ENCODE results near the gene LYVE1.

DNA sequence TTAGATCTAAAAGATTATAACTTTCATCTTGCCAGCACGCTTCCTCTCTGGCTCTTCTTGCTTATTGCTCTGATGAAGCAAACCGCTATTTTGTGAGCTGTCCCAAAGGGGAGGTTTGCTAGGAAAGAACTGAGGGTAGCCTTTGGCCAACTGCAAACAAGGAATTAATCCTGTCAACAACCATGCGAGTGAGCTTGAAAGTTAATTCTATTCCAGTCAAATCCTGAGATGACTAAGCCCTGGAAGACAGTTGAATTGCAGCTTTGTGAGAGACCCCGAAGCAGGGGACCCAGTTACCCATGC lies 17.2 kb downstream of the LYVE1 start:
- TF ChIP-seq, protein P1, sequence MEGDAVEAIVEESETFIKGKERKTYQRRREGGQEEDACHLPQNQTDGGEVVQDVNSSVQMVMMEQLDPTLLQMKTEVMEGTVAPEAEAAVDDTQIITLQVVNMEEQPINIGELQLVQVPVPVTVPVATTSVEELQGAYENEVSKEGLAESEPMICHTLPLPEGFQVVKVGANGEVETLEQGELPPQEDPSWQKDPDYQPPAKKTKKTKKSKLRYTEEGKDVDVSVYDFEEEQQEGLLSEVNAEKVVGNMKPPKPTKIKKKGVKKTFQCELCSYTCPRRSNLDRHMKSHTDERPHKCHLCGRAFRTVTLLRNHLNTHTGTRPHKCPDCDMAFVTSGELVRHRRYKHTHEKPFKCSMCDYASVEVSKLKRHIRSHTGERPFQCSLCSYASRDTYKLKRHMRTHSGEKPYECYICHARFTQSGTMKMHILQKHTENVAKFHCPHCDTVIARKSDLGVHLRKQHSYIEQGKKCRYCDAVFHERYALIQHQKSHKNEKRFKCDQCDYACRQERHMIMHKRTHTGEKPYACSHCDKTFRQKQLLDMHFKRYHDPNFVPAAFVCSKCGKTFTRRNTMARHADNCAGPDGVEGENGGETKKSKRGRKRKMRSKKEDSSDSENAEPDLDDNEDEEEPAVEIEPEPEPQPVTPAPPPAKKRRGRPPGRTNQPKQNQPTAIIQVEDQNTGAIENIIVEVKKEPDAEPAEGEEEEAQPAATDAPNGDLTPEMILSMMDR (IDR thresholded peaks at IDR 0.05): no peak
- TF ChIP-seq EZH2 (IDR thresholded peaks at IDR 0.05; ENCODE audit: borderline replicate concordance, insufficient read depth, low read depth, low read length, poor library complexity, severe bottlenecking): no peak

Data from B cell (primary cell).